ENCODE results near the gene LDB1. TPM values are rescaled to one million over a fixed set of nuclear protein-coding genes. Genes with fewer than 3 reads are reported as not detected.

Gene LDB1
- total and polyA plus RNA-seq, 2 of the 13 experiments (the other 11 are each of a cell fraction or from before 2014, with no cell fraction given) = 17.2 to 45.5 TPM

DNA sequence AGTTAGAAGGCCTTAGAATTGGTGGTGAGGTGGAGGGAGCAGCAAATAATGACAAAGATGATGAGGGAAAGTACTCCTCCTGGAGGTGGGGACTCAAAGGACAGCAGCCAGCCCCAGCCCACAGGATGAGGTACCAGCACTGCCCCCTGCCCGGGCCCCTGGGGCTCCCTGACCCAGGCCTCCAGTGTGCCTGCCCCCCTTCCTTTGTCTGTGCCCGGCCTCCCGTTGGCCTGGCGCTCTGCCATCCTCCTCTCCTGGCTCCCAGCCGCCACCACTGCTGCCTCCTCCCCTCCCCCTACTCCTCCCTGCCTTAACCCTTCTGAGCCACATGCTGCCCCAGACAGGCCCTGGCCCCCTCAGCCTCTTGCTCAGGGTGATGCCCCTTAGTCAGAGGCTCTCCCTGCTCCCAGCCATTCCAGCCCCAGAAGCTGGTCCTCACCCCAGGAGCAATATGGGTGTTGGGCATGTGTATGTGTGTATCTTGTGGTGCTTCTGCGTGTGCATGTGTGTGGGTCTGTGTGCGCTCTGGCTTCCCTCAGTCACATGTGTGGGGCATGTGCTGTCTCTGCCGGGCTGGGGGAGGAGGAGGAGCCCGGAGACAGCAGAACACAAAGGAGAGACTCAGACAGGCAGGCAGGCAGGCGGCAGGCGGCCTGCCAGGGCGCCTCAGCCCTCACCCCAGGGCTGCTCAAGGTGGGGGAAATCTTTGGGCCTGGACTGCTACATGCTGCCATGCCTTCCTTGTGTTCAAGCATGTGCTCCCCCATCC, 2.6 kb downstream of the LDB1 start (continued):
- TF ChIP-seq CHCHD3 (CRISPR knock-in tag; IDR thresholded peaks at IDR 0.05) (no peak), ATF7-NPFF (CRISPR knock-in tag; IDR thresholded peaks at IDR 0.05; ENCODE audit: low read depth) (0 out of 2 replicates have a peak, but pooled peaks have one; percentile 10), ZNF251 (CRISPR knock-in tag; IDR thresholded peaks at IDR 0.05) (no peak), HNRNPK (IDR thresholded peaks at IDR 0.05; ENCODE audit: low read depth, low read length, poor library complexity, severe bottlenecking) (no peak), SP1 (IDR thresholded peaks at IDR 0.05) (no peak), SP1 (CRISPR knock-in tag; IDR thresholded peaks at IDR 0.05) (no peak; the same call in 1 of the 2 replicates), PPARG (CRISPR knock-in tag; conservative IDR thresholded peaks at IDR 0.05) (no peak), HOXD1 (CRISPR knock-in tag; IDR thresholded peaks at IDR 0.05) (no peak), RBM39 (IDR thresholded peaks at IDR 0.05; ENCODE audit: low read depth, low read length, poor library complexity, severe bottlenecking) (peak; percentile 92), ZNF589 (CRISPR knock-in tag; conservative IDR thresholded peaks at IDR 0.05) (no peak), ZNF367 (CRISPR knock-in tag; IDR thresholded peaks at IDR 0.05; ENCODE audit: borderline replicate concordance) (no peak), ZNF530 (CRISPR knock-in tag; IDR thresholded peaks at IDR 0.05; ENCODE audit: low read depth) (no peak), ELF4 (CRISPR knock-in tag; IDR thresholded peaks at IDR 0.05; ENCODE audit: borderline replicate concordance) (no peak), PHF20 (CRISPR knock-in tag; IDR thresholded peaks at IDR 0.05) (no peak)
- TF ChIP-seq, protein P1, sequence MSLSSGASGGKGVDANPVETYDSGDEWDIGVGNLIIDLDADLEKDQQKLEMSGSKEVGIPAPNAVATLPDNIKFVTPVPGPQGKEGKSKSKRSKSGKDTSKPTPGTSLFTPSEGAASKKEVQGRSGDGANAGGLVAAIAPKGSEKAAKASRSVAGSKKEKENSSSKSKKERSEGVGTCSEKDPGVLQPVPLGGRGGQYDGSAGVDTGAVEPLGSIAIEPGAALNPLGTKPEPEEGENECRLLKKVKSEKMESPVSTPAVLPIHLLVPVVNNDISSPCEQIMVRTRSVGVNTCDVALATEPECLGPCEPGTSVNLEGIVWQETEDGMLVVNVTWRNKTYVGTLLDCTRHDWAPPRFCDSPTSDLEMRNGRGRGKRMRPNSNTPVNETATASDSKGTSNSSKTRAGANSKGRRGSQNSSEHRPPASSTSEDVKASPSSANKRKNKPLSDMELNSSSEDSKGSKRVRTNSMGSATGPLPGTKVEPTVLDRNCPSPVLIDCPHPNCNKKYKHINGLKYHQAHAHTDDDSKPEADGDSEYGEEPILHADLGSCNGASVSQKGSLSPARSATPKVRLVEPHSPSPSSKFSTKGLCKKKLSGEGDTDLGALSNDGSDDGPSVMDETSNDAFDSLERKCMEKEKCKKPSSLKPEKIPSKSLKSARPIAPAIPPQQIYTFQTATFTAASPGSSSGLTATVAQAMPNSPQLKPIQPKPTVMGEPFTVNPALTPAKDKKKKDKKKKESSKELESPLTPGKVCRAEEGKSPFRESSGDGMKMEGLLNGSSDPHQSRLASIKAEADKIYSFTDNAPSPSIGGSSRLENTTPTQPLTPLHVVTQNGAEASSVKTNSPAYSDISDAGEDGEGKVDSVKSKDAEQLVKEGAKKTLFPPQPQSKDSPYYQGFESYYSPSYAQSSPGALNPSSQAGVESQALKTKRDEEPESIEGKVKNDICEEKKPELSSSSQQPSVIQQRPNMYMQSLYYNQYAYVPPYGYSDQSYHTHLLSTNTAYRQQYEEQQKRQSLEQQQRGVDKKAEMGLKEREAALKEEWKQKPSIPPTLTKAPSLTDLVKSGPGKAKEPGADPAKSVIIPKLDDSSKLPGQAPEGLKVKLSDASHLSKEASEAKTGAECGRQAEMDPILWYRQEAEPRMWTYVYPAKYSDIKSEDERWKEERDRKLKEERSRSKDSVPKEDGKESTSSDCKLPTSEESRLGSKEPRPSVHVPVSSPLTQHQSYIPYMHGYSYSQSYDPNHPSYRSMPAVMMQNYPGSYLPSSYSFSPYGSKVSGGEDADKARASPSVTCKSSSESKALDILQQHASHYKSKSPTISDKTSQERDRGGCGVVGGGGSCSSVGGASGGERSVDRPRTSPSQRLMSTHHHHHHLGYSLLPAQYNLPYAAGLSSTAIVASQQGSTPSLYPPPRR (CRISPR knock-in tag; IDR thresholded peaks at IDR 0.05; ENCODE audit: borderline replicate concordance) = no peak
- TF ChIP-seq, protein P2, sequence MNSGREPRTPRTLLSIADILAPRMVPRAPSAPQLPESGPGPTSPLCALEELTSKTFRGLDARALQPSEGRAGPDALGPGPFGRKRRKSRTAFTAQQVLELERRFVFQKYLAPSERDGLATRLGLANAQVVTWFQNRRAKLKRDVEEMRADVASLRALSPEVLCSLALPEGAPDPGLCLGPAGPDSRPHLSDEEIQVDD (CRISPR knock-in tag; IDR thresholded peaks at IDR 0.05; ENCODE audit: borderline replicate concordance) = no peak
- TF ChIP-seq, protein P3, sequence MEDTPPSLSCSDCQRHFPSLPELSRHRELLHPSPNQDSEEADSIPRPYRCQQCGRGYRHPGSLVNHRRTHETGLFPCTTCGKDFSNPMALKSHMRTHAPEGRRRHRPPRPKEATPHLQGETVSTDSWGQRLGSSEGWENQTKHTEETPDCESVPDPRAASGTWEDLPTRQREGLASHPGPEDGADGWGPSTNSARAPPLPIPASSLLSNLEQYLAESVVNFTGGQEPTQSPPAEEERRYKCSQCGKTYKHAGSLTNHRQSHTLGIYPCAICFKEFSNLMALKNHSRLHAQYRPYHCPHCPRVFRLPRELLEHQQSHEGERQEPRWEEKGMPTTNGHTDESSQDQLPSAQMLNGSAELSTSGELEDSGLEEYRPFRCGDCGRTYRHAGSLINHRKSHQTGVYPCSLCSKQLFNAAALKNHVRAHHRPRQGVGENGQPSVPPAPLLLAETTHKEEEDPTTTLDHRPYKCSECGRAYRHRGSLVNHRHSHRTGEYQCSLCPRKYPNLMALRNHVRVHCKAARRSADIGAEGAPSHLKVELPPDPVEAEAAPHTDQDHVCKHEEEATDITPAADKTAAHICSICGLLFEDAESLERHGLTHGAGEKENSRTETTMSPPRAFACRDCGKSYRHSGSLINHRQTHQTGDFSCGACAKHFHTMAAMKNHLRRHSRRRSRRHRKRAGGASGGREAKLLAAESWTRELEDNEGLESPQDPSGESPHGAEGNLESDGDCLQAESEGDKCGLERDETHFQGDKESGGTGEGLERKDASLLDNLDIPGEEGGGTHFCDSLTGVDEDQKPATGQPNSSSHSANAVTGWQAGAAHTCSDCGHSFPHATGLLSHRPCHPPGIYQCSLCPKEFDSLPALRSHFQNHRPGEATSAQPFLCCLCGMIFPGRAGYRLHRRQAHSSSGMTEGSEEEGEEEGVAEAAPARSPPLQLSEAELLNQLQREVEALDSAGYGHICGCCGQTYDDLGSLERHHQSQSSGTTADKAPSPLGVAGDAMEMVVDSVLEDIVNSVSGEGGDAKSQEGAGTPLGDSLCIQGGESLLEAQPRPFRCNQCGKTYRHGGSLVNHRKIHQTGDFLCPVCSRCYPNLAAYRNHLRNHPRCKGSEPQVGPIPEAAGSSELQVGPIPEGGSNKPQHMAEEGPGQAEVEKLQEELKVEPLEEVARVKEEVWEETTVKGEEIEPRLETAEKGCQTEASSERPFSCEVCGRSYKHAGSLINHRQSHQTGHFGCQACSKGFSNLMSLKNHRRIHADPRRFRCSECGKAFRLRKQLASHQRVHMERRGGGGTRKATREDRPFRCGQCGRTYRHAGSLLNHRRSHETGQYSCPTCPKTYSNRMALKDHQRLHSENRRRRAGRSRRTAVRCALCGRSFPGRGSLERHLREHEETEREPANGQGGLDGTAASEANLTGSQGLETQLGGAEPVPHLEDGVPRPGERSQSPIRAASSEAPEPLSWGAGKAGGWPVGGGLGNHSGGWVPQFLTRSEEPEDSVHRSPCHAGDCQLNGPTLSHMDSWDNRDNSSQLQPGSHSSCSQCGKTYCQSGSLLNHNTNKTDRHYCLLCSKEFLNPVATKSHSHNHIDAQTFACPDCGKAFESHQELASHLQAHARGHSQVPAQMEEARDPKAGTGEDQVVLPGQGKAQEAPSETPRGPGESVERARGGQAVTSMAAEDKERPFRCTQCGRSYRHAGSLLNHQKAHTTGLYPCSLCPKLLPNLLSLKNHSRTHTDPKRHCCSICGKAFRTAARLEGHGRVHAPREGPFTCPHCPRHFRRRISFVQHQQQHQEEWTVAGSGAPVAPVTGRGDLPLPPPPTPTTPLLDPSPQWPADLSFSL (CRISPR knock-in tag; IDR thresholded peaks at IDR 0.05) = no peak
